Keratinocyte (primary cell): ENCODE measurements around the gene STK40. TPM values are rescaled to one million over a fixed set of nuclear protein-coding genes. Genes with fewer than 3 reads are reported as not detected.

Experiments
- DNase-seq: peaks from one replicate; pipeline ENCODE4 v3.0.0-alpha.2; 2011; ENCODE audit warnings: low read depth, missing footprints, low spot score
- FAIRE-seq: peaks from 2 replicates; lab custom pipeline; 2011; peaks lifted over from hg19 to GRCh38; lab: Jason Lieb, UNC
- H2AFZ ChIP-seq: 2 replicates; pipeline ENCODE4 v1.6.0; 2012; ENCODE audit warnings: low read length, control low read depth, inconsistent platforms; ENCODE audit not compliant: control insufficient read depth
- H3K27ac ChIP-seq: 2 replicates; pipeline ENCODE4 v1.5.1; 2011; ENCODE audit warnings: low read length; ENCODE audit not compliant: control insufficient read depth, insufficient read depth
- H3K27me3 ChIP-seq: 3 replicates; pipeline ENCODE4 v1.6.0; 2011; ENCODE audit warnings: low read length; ENCODE audit not compliant: control insufficient read depth, insufficient read depth; ENCODE audit errors: extremely low read depth
- H3K36me3 ChIP-seq, 2 experiments: 2 replicates in 1 of 2; 3 replicates in 1 of 2; pipeline ENCODE4 v1.5.1; 2011; ENCODE audit warnings: low read length in 2 of 2, mild to moderate bottlenecking in 1 of 2; ENCODE audit not compliant: control insufficient read depth in 2 of 2, insufficient read depth in 2 of 2; ENCODE audit errors: extremely low read depth in 1 of 2
- H3K4me1 ChIP-seq: 3 replicates; pipeline ENCODE4 v1.5.1; 2011; ENCODE audit warnings: low read length; ENCODE audit not compliant: control insufficient read depth, insufficient read depth; ENCODE audit errors: extremely low read depth
- H3K4me2 ChIP-seq: 3 replicates; pipeline ENCODE4 v1.6.0; 2011; ENCODE audit warnings: low read depth, low read length; ENCODE audit not compliant: control insufficient read depth, insufficient read depth; ENCODE audit errors: extremely low read depth
- H3K4me3 ChIP-seq, 3 experiments: fragments of 200-600 bp in 1 of 3; sonication (generic) in 1 of 3; 2 replicates in 2 of 3; 3 replicates in 1 of 3; pipeline ENCODE4 v1.5.1; 2011 to 2016; ENCODE audit warnings: low read length in 3 of 3, mild to moderate bottlenecking in 3 of 3, control low read depth in 2 of 3, inconsistent platforms in 1 of 3, low read depth in 1 of 3, mixed read lengths in 1 of 3, mixed run types in 1 of 3, moderate library complexity in 1 of 3; ENCODE audit not compliant: control insufficient read depth in 2 of 3, insufficient read depth in 2 of 3; ENCODE audit errors: extremely low read depth in 1 of 3
- H3K79me2 ChIP-seq: 2 replicates; pipeline ENCODE4 v1.6.0; 2012; ENCODE audit warnings: low read length; ENCODE audit not compliant: control insufficient read depth, insufficient read depth
- H3K9ac ChIP-seq: 3 replicates; pipeline ENCODE4 v1.6.0; 2011; ENCODE audit warnings: low read length; ENCODE audit not compliant: control insufficient read depth, insufficient read depth; ENCODE audit errors: extremely low read depth
- H3K9me1 ChIP-seq: 3 replicates; pipeline ENCODE4 v1.6.0; 2011; ENCODE audit warnings: low read length; ENCODE audit not compliant: control insufficient read depth, insufficient read depth; ENCODE audit errors: extremely low read depth
- H3K9me3 ChIP-seq: 2 replicates; pipeline ENCODE4 v1.5.1; 2012; ENCODE audit warnings: low read depth, low read length; ENCODE audit not compliant: control insufficient read depth
- H4K20me1 ChIP-seq: 3 replicates; pipeline ENCODE4 v1.6.0; 2011; ENCODE audit warnings: low read length; ENCODE audit not compliant: control insufficient read depth, insufficient read depth; ENCODE audit errors: extremely low read depth
- CTCF ChIP-seq, 3 experiments: IDR thresholded peaks in 1 of 3; conservative IDR thresholded peaks in 1 of 3; optimal IDR thresholded peaks in 1 of 3; 2 replicates in 2 of 3; 3 replicates in 1 of 3; pipeline versions ENCODE3 to v1.5.1; 2011; ENCODE audit warnings: low read length in 3 of 3, mild to moderate bottlenecking in 3 of 3, moderate library complexity in 2 of 3, control low read depth in 1 of 3, inconsistent platforms in 1 of 3; ENCODE audit not compliant: insufficient read depth in 2 of 3; ENCODE audit errors: extremely low read depth in 1 of 3
- EZH2 ChIP-seq: IDR thresholded peaks from one replicate; pipeline ENCODE4 v1.6.1; 2012; ENCODE audit warnings: inconsistent platforms, mild to moderate bottlenecking, low read length, moderate library complexity
- dilution Hi-C: fragments of 300-500 bp; cut with MboI; formaldehyde crosslinking; loops from one replicate; pipeline ENCODE4 v1.7.0; 2020; ENCODE audit warnings: low sequenced_read_pairs; ENCODE audit not compliant: extremely low pct_ligation_motif_present
- polyA plus RNA-seq, 5 experiments: library from polyadenylated mRNA; depleted of rRNA in 3 of 5; stranded (reverse) in 3 of 5; stranded (forward) in 1 of 5; unstranded in 1 of 5; fragments of >200 nt; gene quantifications; 1 replicate in 1 of 5; 2 replicates in 3 of 5; 3 replicates in 1 of 5; pipeline versions ENCODE4 v1.2.1 to v1.2.3, GENCODE V29; 2011 to 2012; ENCODE audit warnings: missing spikeins in 2 of 5, low read depth in 1 of 5, low replicate concordance in 1 of 5

Gene STK40
- polyA plus RNA-seq, 1 donor (not counting 4 experiments of a cell fraction or from before 2014, with no cell fraction given), result 10.4 TPM

DNA sequence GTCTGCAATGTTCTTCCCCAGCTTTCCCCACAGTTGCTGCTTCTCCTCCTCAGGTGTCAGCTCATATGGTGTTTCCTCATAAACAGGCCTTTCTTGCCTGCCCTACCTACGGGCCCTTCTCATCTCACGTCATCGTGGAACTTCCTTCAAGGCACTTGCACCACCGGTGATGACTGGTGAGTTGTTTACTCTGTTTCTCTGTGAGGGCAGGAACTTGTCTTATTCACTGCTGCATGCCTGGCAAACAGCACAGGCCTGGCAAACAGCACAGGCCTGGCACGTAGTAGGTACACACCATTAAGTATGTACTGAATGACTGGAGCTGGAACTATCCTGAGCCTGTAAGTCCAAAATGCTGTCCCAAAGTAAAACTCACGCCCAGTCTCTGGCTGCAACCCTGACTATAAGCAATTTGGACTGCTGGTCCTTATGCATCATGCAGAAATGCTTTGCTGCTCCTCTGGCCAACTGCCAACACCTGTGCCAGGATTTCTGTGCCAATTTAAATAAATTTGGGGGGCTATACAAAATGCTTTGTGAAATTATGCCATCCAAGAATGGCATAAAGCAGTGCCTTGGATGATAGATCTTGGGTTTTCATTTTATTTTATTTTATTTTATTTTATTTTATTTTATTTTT is 25.7 kb downstream of the STK40 start:
- Histone ChIP-seq H3K36me3 (peaks cover 39 to 44% of the 10 kb centered on the region in 2 experiments), H3K27ac (no peak overlapping the region), H2AFZ (no peak overlapping the region), H3K4me3 (no peak overlapping the region), H3K4me1 (no peaks in the 10 kb centered on the region), H3K27me3 (no peaks in the 10 kb centered on the region), H3K9me1 (peaks cover 2% of the 10 kb centered on the region), H3K9ac (no peak overlapping the region), H3K9me3 (no peaks in the 10 kb centered on the region), H3K4me2 (no peak overlapping the region), H3K79me2 (peaks cover 3% of the 10 kb centered on the region), H4K20me1 (no peaks in the 10 kb centered on the region)
- dilution Hi-C loops, result no loop called here
- TF ChIP-seq CTCF (optimal IDR thresholded peaks at IDR 0.05 in 1 of 3, IDR thresholded peaks at IDR 0.05 in 1 of 3, conservative IDR thresholded peaks at IDR 0.05 in 1 of 3; ENCODE audit: extremely low read depth in 1 of 3, insufficient read depth in 2 of 3, low read length in 3 of 3), result no peak
- no peak for TF ChIP-seq EZH2
- DNase-seq, result no peak
- no peak for FAIRE-seq

- H2AFZ ChIP-seq, result no peak overlapping the region
- TF ChIP-seq CTCF (optimal IDR thresholded peaks at IDR 0.05 in 1 of 3, IDR thresholded peaks at IDR 0.05 in 1 of 3, conservative IDR thresholded peaks at IDR 0.05 in 1 of 3; ENCODE audit: extremely low read depth in 1 of 3, insufficient read depth in 2 of 3, low read length in 3 of 3), result no peak
- no peak for TF ChIP-seq EZH2
- H3K9ac ChIP-seq, result no peak overlapping the region
- peaks cover 41 to 51% of the 10 kb centered on the region in 2 experiments for H3K36me3 ChIP-seq
- no peak overlapping the region for H3K27ac ChIP-seq
- DNase-seq (no peak), FAIRE-seq (no peak)
- peaks cover 3% of the 10 kb centered on the region for H3K79me2 ChIP-seq
- no peaks in the 10 kb centered on the region for H3K27me3 ChIP-seq
- no peak overlapping the region for H3K4me3 ChIP-seq
- no peaks in the 10 kb centered on the region for H3K9me3 ChIP-seq
- no peaks in the 10 kb centered on the region for H3K4me1 ChIP-seq
- H3K9me1 ChIP-seq, result peaks cover 2% of the 10 kb centered on the region
- H4K20me1 ChIP-seq, result no peaks in the 10 kb centered on the region
- H3K4me2 ChIP-seq, result no peak overlapping the region
- dilution Hi-C loops, result no loop called here
Measured at GRCh38 chr1:36359383-36359782, 26.3 kb downstream of the STK40 start.
